ENCODE data around the gene RAMP2. TPM values are rescaled to one million over a fixed set of nuclear protein-coding genes. Genes with fewer than 3 reads are reported as not detected.

The RAMP2 gene
- total RNA-seq, 1 experiment from 2014 or later, result 10.9 TPM

- TF ChIP-seq ZNF532 (CRISPR knock-in tag; IDR thresholded peaks at IDR 0.05; ENCODE audit: borderline replicate concordance), result no peak
- TF ChIP-seq ZNF219 (CRISPR knock-in tag; IDR thresholded peaks at IDR 0.05; ENCODE audit: borderline replicate concordance), result no peak
- TF ChIP-seq NR2C2 (CRISPR knock-in tag; IDR thresholded peaks at IDR 0.05), result no peak
- no peak for TF ChIP-seq AR (CRISPR knock-in tag; IDR thresholded peaks at IDR 0.05)
- no peak for TF ChIP-seq PREB (CRISPR knock-in tag; IDR thresholded peaks at IDR 0.05; ENCODE audit: borderline replicate concordance)
These were observed 14.6 kb downstream of the RAMP2 start (continued) for GRCh38 chr17:42775534-42776098.

GRCh38 chr17:42778570-42778969 is 17.5 kb downstream of the RAMP2 start:
- POLR2A ChIA-PET, result no interaction called here
- Mint-ChIP-seq H3K27ac (no peak overlapping the region), H3K9me3 (no peaks in the 10 kb centered on the region), H3K4me1 (peaks cover 25% of the 10 kb centered on the region), H3K36me3 (peaks cover 30% of the 10 kb centered on the region), H3K4me3 (no peak overlapping the region), H3K27me3 (ENCODE audit: low read depth) (peaks cover 29% of the 10 kb centered on the region)
- CTCF ChIA-PET, result no interaction called here
- ATAC-seq (no peak), DNase-seq (ENCODE audit: low spot score) (no peak)
- no peak for TF ChIP-seq IRF2 (CRISPR knock-in tag; IDR thresholded peaks at IDR 0.05; ENCODE audit: borderline replicate concordance, low read depth)
- TF ChIP-seq ATF2 (CRISPR knock-in tag; IDR thresholded peaks at IDR 0.05; ENCODE audit: borderline replicate concordance, low read depth), result no peak
- no peak for TF ChIP-seq ZNF671 (CRISPR knock-in tag; IDR thresholded peaks at IDR 0.05)
- TF ChIP-seq ERG (CRISPR knock-in tag; IDR thresholded peaks at IDR 0.05), result no peak
- no peak for TF ChIP-seq MXD4 (CRISPR knock-in tag; IDR thresholded peaks at IDR 0.05; ENCODE audit: borderline replicate concordance)
- no peak for TF ChIP-seq GABPB1 (CRISPR knock-in tag; IDR thresholded peaks at IDR 0.05)
- no peak for TF ChIP-seq E2F1 (CRISPR knock-in tag; IDR thresholded peaks at IDR 0.05)
- TF ChIP-seq E2F5 (CRISPR knock-in tag; IDR thresholded peaks at IDR 0.05), result no peak
- TF ChIP-seq ATF6 (CRISPR knock-in tag; IDR thresholded peaks at IDR 0.05), result no peak
- TF ChIP-seq JAZF1 (CRISPR knock-in tag; IDR thresholded peaks at IDR 0.05), result no peak
- TF ChIP-seq ELF4 (CRISPR knock-in tag; IDR thresholded peaks at IDR 0.05; ENCODE audit: low read depth), result no peak
- no peak for TF ChIP-seq NFE2L1 (CRISPR knock-in tag; IDR thresholded peaks at IDR 0.05)
- no peak for TF ChIP-seq SOX15 (CRISPR knock-in tag; IDR thresholded peaks at IDR 0.05)
- no peak for TF ChIP-seq FOXP4 (CRISPR knock-in tag; IDR thresholded peaks at IDR 0.05)
